HG03521 (cell line): ENCODE data around the gene ELANE.
"Not testable (repeated sequence)": the region's sequence is repeated elsewhere in the genome, so short reads cannot be mapped to it uniquely, and the experiment has no call there.

Source experiments
- ATAC-seq: cut with Tn5 transposase; IDR thresholded peaks from one replicate; pipeline ENCODE4 v1.9.1; 2021; ENCODE audit warnings: mild to moderate bottlenecking, moderate library complexity; ENCODE audit not compliant: unreplicated experiment

Gene ELANE

GRCh38 chr19:813219-814151 lies 38.6 kb upstream of the ELANE start:
- ATAC-seq, result no peak

GRCh38 chr19:814152-815078 lies 37.7 kb upstream of the ELANE start:
- no peak for ATAC-seq

GRCh38 chr19:815079-815774 lies 36.9 kb upstream of the ELANE start:
- ATAC-seq, result no peak

- ATAC-seq, result no peak
These were observed 36.2 kb upstream of the ELANE start for GRCh38 chr19:815775-816499.

- ATAC-seq, result no peak
These were observed 35.6 kb upstream of the ELANE start for GRCh38 chr19:816500-816857.

GRCh38 chr19:820212-820611 lies 31.9 kb upstream of the ELANE start:
- not testable (repeated sequence) for ATAC-seq

GRCh38 chr19:821231-821824 lies 30.8 kb upstream of the ELANE start:
- no peak for ATAC-seq

- no peak for ATAC-seq
These were observed 30.1 kb upstream of the ELANE start, which contains the start of gene PLPPR3 for GRCh38 chr19:821825-822503. Gene PLPPR3 (minus strand): TSS chr19:821955. CDS start chr19:821559, 396 bp downstream.

- ATAC-seq, result no peak
These were observed 28.5 kb upstream of the ELANE start for GRCh38 chr19:823565-824121.

- no peak for ATAC-seq
These were observed 27.2 kb upstream of the ELANE start for GRCh38 chr19:824885-825284.

GRCh38 chr19:825897-826644 lies 26.0 kb upstream of the ELANE start:
- ATAC-seq, result no peak

- ATAC-seq, result no peak
These were observed 24.8 kb upstream of the ELANE start for GRCh38 chr19:827314-827709.

GRCh38 chr19:827710-828321 lies 24.3 kb upstream of the ELANE start, which contains the start of gene AZU1:
Gene AZU1 (plus strand): TSS chr19:827837. CDS start chr19:827847, 10 bp downstream.
- no peak for ATAC-seq

- ATAC-seq, result no peak
These were observed 22.9 kb upstream of the ELANE start for GRCh38 chr19:829129-829758.

- ATAC-seq, result no peak
These were observed 20.4 kb upstream of the ELANE start for GRCh38 chr19:831407-832369.

GRCh38 chr19:834216-834615 lies 17.9 kb upstream of the ELANE start:
- no peak for ATAC-seq
